ENCODE measurements around the gene POP7. TPM values are rescaled to one million over a fixed set of nuclear protein-coding genes. Genes with fewer than 3 reads are reported as not detected.

POP7 gene
- total RNA-seq, 6 experiments from 2014 or later = 13.0 to 52.2 (median 29.2) TPM

DNA sequence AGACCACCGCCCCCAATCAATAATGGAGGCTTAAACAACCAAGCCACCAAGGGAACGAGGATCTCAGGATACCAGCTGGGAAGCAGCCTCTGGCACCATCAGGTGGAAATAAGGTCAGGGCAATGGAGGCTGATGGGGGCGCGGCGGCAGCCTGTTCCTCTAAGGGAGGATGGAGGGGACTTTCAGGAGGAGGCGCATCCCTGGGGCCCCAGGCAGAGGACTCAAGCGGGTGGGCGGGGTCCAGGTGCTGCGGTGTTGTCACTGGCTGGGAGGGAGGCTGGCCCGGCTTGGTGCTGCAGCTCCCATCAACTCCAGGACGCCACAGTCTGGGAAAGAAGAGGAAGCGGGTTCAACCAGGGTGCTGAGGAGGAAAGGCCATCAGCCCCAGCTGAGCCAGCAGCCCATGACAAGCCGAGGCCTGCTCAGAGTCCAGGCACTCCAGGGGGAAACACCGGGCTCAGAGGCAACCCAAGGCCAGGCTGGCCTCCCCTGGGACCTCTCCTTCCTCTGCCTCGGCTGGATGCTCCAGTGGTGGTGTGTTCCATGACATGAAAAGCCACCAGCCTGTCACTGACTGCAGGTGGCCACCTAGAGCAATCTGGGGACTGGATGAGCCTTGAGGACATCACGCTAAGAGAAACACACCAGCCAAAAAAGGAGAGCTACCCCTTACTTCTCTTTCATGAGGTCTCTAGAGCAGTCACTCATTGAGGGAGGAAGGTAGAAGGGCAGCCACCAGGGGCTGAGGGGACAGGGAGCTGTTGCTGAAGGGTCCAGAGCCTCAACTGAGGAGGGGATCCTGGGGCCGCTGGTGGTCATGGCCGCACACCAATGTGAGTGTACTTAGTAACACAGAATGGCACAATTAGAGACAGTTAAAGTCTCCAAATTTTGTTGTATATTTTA is 16.4 kb upstream of the POP7 start:
- H3K27me3 ChIP-seq = no peaks in the 10 kb centered on the region
- intact Hi-C loops (cut with DNase I) = loop anchor here (5.0 to 10.0 kb wide), 5 partner anchors 55 to 215 kb away; partner anchors contain the start of genes TSC22D4 (in 2 of the 2) and SAP25 (in 1 of the 2)
- H3K27ac ChIP-seq = no peak overlapping the region
- H3K4me3 ChIP-seq = no peak overlapping the region
- no peak for ATAC-seq
- WGBS (ENCODE audit: insufficient coverage, low coverage, low lambda C conversion rate, missing lambda C conversion rate) = 87% methylated on average over 4 of the region's 18 CpGs
- no peaks in the 10 kb centered on the region for H3K9me3 ChIP-seq
- H3K4me1 ChIP-seq = peaks cover 2 to 19% (median 10%) of the 10 kb centered on the region in 4 donors
- DNase-seq = peak in 2 of 3 donors; percentile 21 to 47
- H3K36me3 ChIP-seq = peaks cover 0 to 44% (median 20%) of the 10 kb centered on the region in 4 donors
- TF ChIP-seq POLR2A (IDR thresholded peaks at IDR 0.05) = no peak
- TF ChIP-seq, protein P1, sequence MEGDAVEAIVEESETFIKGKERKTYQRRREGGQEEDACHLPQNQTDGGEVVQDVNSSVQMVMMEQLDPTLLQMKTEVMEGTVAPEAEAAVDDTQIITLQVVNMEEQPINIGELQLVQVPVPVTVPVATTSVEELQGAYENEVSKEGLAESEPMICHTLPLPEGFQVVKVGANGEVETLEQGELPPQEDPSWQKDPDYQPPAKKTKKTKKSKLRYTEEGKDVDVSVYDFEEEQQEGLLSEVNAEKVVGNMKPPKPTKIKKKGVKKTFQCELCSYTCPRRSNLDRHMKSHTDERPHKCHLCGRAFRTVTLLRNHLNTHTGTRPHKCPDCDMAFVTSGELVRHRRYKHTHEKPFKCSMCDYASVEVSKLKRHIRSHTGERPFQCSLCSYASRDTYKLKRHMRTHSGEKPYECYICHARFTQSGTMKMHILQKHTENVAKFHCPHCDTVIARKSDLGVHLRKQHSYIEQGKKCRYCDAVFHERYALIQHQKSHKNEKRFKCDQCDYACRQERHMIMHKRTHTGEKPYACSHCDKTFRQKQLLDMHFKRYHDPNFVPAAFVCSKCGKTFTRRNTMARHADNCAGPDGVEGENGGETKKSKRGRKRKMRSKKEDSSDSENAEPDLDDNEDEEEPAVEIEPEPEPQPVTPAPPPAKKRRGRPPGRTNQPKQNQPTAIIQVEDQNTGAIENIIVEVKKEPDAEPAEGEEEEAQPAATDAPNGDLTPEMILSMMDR (IDR thresholded peaks at IDR 0.05) = no peak

- intact Hi-C loops (cut with DNase I) = loop anchor here (5.0 to 10.0 kb wide), 2 partner anchors 120 to 127 kb away; partner anchors contain the start of gene SAP25 (in 1 of the 2)
- Histone ChIP-seq H3K4me3 (no peak overlapping the region), H3K9me3 (no peaks in the 10 kb centered on the region), H3K27ac (no peak overlapping the region), H3K4me1 (peaks cover 2 to 19% (median 10%) of the 10 kb centered on the region in 4 donors), H3K27me3 (no peaks in the 10 kb centered on the region), H3K36me3 (peaks cover 0 to 21% (median 7%) of the 10 kb centered on the region in 4 donors)
- DNase-seq = peak; percentile 81 to 83 (median 82)
- peak; percentile 80 to 86 (median 84) for ATAC-seq
- 29% methylated on average over 24 of the region's 28 CpGs for WGBS (ENCODE audit: insufficient coverage, low coverage, low lambda C conversion rate, missing lambda C conversion rate)
- TF ChIP-seq, protein P1 (IDR thresholded peaks at IDR 0.05) = peak; percentile 85 to 91 (median 90)
- TF ChIP-seq POLR2A (IDR thresholded peaks at IDR 0.05) = no peak
These were observed 14.0 kb upstream of the POP7 start for GRCh38 chr7:100691676-100692577.

GRCh38 chr7:100692578-100692961 is 13.4 kb upstream of the POP7 start:
- WGBS (ENCODE audit: insufficient coverage, low coverage, low lambda C conversion rate, missing lambda C conversion rate) = 62% methylated on average over 6 of the region's 6 CpGs
- peaks cover 2 to 19% (median 10%) of the 10 kb centered on the region in 4 donors for H3K4me1 ChIP-seq
- intact Hi-C loops (cut with DNase I) = loop anchor here (5.0 to 10.0 kb wide), 2 partner anchors 120 to 128 kb away; partner anchors contain the start of gene SAP25 (in 1 of the 2)
- peaks cover 0 to 15% (median 4%) of the 10 kb centered on the region in 4 donors for H3K36me3 ChIP-seq
- TF ChIP-seq POLR2A (IDR thresholded peaks at IDR 0.05) = no peak
- TF ChIP-seq, protein P1 (IDR thresholded peaks at IDR 0.05) = no peak
- H3K27me3 ChIP-seq = no peaks in the 10 kb centered on the region
- H3K9me3 ChIP-seq = no peaks in the 10 kb centered on the region
- no peak overlapping the region for H3K27ac ChIP-seq
- DNase-seq (peak in 1 of 3 donors; percentile 30), ATAC-seq (no peak)
- H3K4me3 ChIP-seq = peak overlapping the region; percentile 67 to 82 (median 76)

Data from right lobe of liver (tissue), 6 donors.